Pancreas (tissue), 10 donors: ENCODE results near the gene TCERG1L. TPM values are rescaled to one million over a fixed set of nuclear protein-coding genes. Genes with fewer than 3 reads are reported as not detected.

ENCODE experiments used
- ATAC-seq, 4 donors: fragments of 200-7000 bp; cut with Tn5 transposase; one replicate each; pipeline versions ENCODE4 v1.8.0 to v1.9.1; 2020; ENCODE audit warnings: mild to moderate bottlenecking in 4 of 4, moderate library complexity in 4 of 4
- DNase-seq, 6 donors: peaks; one replicate each; pipeline ENCODE4 v3.0.0-alpha.2; 2020
- FAIRE-seq: peaks from 2 replicates; lab custom pipeline; 2012; peaks lifted over from hg19 to GRCh38; lab: Jason Lieb, UNC
- H3K27ac ChIP-seq, 4 donors: fragments of 200-600 bp; sonication (generic); 1 replicate in 3 of 4; 2 replicates in 1 of 4; pipeline versions ENCODE4 v1.5.0 to v1.8.0; 2020
- H3K27me3 ChIP-seq, 4 donors: fragments of 200-600 bp; one replicate each; pipeline ENCODE4 v1.8.0; 2021
- H3K36me3 ChIP-seq, 3 donors: fragments of 200-600 bp; sonication (generic) in 1 of 3; one replicate each; pipeline versions ENCODE4 v1.5.0 to v1.8.0; 2020 to 2021
- H3K4me1 ChIP-seq, 3 donors: fragments of 200-600 bp; one replicate each; pipeline ENCODE4 v1.8.0; 2021
- H3K4me3 ChIP-seq, 4 donors: fragments of 200-600 bp; sonication (generic) in 2 of 4; one replicate each; pipeline versions ENCODE4 v1.5.0 to v1.8.0; 2020 to 2021
- H3K9me3 ChIP-seq, 4 donors: fragments of 200-600 bp; one replicate each; pipeline ENCODE4 v1.8.0; 2021
- WGBS, 2 donors: extraction: QIAGEN DNeasy Blood & Tissue Kit; methylation state at CpG; one replicate each; pipeline ENCODE4 v1.1.7; 2013; 5-methylcytosine and 5-hydroxymethylcytosine counted together
- intact Hi-C, 3 donors: fragments of 100-400 bp; cut with DNase I; formaldehyde crosslinking; loops; one replicate each; pipeline versions ENCODE4 v1.11.1 to v1.14.2; 2022
- polyA plus RNA-seq, 2 donors: library from polyadenylated mRNA; stranded (reverse); fragments of 200-250 nt; gene quantifications; one replicate each; pipeline ENCODE4 v1.2.3, GENCODE V29; 2013
- total RNA-seq, 6 donors: library from RNA; stranded (reverse); fragmentation: NEBNext Ultra II Directional in 4 of 6; extraction: Animal tissue kit (Norgen Biotek cat#: 25700) in 4 of 6; gene quantifications; one replicate each; pipeline versions ENCODE4 v1.2.1 to v1.2.4, GENCODE V29; 2021 to 2023
- TF ChIP-seq, protein P1 (sequence below), 4 donors: fragments of 200-600 bp; sonication (generic) in 3 of 4; IDR thresholded peaks; one replicate each; pipeline versions ENCODE4 v1.5.0 to v1.8.0; 2021; ENCODE audit warnings: antibody characterized with exemption in 4 of 4
- donor health status: healthy with polysubstance abuse.
- donor health status: DM: no; HTN: no; CAD: no; lungs with moderate emphysema.
- donor health status: DM: no; HTN: no; CAD: no.
- donor health status: control.
- donor health status: control.
- donor health status: Bipolar disorder and iron deficiency.
- donor health status: DM: yes; HTN: yes; CAD: no.
- donor health status: DM: no; HTN: no; CAD: no.
- donor health status: DM: no; HTN: no; CAD: no.
- donor health status: DM: yes; HTN: yes; CAD: no.

The TCERG1L gene
- total and polyA plus RNA-seq, 8 donors = 0.09 to 1.9 (median 0.40) TPM

DNA sequence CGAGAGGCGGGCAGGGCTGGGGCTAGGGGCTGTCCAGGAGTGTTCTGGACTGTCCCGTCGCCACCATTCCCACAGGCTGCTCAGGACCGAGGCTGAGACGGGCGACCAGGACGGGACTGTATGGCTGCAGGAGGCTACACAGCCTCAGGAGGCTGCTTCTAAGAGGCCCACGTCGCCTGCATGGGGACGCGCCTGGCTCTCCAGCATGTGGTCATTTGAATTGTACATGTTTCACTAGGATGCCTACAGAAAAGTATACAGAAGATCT is 216.3 kb downstream of the TCERG1L start:
- Histone ChIP-seq H3K4me3 (no peak overlapping the region), H3K9me3 (no peaks in the 10 kb centered on the region), H3K36me3 (no peaks in the 10 kb centered on the region), H3K4me1 (no peaks in the 10 kb centered on the region), H3K27ac (no peak overlapping the region), H3K27me3 (no peaks in the 10 kb centered on the region)
- WGBS, 2 donors = 77 to 94% methylated on average over 12 of the region's 12 CpGs
- intact Hi-C loops = no loop called here
- DNase-seq (no peak), FAIRE-seq (no peak), ATAC-seq (no peak)
- TF ChIP-seq, protein P1, sequence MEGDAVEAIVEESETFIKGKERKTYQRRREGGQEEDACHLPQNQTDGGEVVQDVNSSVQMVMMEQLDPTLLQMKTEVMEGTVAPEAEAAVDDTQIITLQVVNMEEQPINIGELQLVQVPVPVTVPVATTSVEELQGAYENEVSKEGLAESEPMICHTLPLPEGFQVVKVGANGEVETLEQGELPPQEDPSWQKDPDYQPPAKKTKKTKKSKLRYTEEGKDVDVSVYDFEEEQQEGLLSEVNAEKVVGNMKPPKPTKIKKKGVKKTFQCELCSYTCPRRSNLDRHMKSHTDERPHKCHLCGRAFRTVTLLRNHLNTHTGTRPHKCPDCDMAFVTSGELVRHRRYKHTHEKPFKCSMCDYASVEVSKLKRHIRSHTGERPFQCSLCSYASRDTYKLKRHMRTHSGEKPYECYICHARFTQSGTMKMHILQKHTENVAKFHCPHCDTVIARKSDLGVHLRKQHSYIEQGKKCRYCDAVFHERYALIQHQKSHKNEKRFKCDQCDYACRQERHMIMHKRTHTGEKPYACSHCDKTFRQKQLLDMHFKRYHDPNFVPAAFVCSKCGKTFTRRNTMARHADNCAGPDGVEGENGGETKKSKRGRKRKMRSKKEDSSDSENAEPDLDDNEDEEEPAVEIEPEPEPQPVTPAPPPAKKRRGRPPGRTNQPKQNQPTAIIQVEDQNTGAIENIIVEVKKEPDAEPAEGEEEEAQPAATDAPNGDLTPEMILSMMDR (IDR thresholded peaks at IDR 0.05) = no peak

- no peak overlapping the region for H3K27ac ChIP-seq
- H3K4me1 ChIP-seq = no peaks in the 10 kb centered on the region
- 70 to 76% methylated on average over 29 of the region's 29 CpGs for WGBS, 2 donors
- peak in 3 of 4 donors; percentile 17 to 49 (median 19) for ATAC-seq
- no peak overlapping the region for H3K4me3 ChIP-seq
- DNase-seq = peak in 1 of 6 donors; percentile 65
- no peaks in the 10 kb centered on the region for H3K9me3 ChIP-seq
- no peak for FAIRE-seq
- intact Hi-C loops = no loop called here
- no peaks in the 10 kb centered on the region for H3K27me3 ChIP-seq
- TF ChIP-seq, protein P1 (IDR thresholded peaks at IDR 0.05) = no peak
- no peaks in the 10 kb centered on the region for H3K36me3 ChIP-seq
Observed at GRCh38 chr10:131094527-131095312, 216.8 kb downstream of the TCERG1L start.

- no peaks in the 10 kb centered on the region for H3K36me3 ChIP-seq
- WGBS, 2 donors = 74 to 85% methylated on average over 19 of the region's 19 CpGs
- TF ChIP-seq, protein P1 (IDR thresholded peaks at IDR 0.05) = no peak
- no peaks in the 10 kb centered on the region for H3K4me1 ChIP-seq
- H3K9me3 ChIP-seq = no peaks in the 10 kb centered on the region
- no peak overlapping the region for H3K27ac ChIP-seq
- peak in 1 of 6 donors; percentile 28 for DNase-seq
- intact Hi-C loops = no loop called here
- H3K4me3 ChIP-seq = no peak overlapping the region
- H3K27me3 ChIP-seq = no peaks in the 10 kb centered on the region
- no peak for ATAC-seq
- no peak for FAIRE-seq
Observed at GRCh38 chr10:131093795-131094366, 217.6 kb downstream of the TCERG1L start.

DNA sequence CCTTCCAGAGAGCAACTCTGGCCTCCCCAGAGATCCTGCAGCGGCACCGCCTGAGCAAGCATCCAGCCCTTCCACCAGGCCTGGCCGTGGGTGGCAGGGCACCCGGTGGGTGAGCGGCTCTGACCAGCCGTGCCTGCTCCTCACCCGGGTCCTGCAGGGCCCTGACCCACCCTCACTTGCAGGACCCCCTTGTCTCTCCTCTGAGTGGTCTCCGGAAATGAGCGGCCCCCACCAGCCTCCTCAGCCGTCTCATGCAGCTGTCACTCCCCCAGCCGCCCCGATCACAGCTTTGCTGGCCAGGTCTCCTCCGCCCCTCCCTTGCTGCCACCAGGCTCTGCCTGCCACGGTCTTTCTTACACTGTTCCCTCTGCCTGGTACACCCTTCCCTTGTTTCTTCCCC is 218.2 kb downstream of the TCERG1L start:
- DNase-seq = peak in 1 of 6 donors; percentile 52
- no peak overlapping the region for H3K4me3 ChIP-seq
- ATAC-seq = no peak
- FAIRE-seq = no peak
- intact Hi-C loops = no loop called here
- no peaks in the 10 kb centered on the region for H3K36me3 ChIP-seq
- no peaks in the 10 kb centered on the region for H3K4me1 ChIP-seq
- no peaks in the 10 kb centered on the region for H3K9me3 ChIP-seq
- WGBS, 2 donors = 89 to 95% methylated on average over 14 of the region's 14 CpGs
- TF ChIP-seq, protein P1 (IDR thresholded peaks at IDR 0.05) = no peak
- no peaks in the 10 kb centered on the region for H3K27me3 ChIP-seq
- H3K27ac ChIP-seq = no peak overlapping the region

DNA sequence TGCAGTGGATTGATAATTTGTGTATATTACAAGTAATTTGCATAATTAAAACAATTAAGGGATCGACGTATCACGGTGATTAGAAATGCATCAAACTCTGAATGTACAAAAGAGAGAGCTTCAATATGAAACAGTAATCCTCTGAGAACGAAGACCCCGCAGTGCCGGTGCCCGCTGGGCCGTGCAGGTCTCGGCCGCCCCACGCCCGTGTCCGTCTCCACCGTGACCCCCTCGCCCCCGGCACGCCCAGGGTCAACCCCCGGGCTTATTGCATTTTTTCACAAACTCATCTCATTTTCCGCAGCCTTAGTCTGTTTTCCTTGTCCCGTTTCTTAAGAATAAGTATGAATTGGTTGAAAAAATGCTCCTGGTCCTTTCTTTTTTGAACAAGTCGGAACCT is 218.6 kb downstream of the TCERG1L start:
- Histone ChIP-seq H3K4me3 (no peak overlapping the region), H3K27ac (no peak overlapping the region), H3K27me3 (no peaks in the 10 kb centered on the region), H3K4me1 (no peaks in the 10 kb centered on the region), H3K36me3 (no peaks in the 10 kb centered on the region), H3K9me3 (no peaks in the 10 kb centered on the region)
- FAIRE-seq (no peak), DNase-seq (peak in 1 of 6 donors; percentile 23), ATAC-seq (no peak)
- TF ChIP-seq, protein P1 (IDR thresholded peaks at IDR 0.05) = no peak
- intact Hi-C loops = no loop called here
- WGBS, 2 donors = 80 to 92% methylated on average over 21 of the region's 21 CpGs
